H7 (cell line): ENCODE measurements around the gene ELOVL6. TPM values are rescaled to one million over a fixed set of nuclear protein-coding genes. Genes with fewer than 3 reads are reported as not detected.
"Not testable (repeated sequence)": the region's sequence is repeated elsewhere in the genome, so short reads cannot be mapped to it uniquely, and the experiment has no call there.

ENCODE experiments used
- DNase-seq: peaks from one replicate; pipeline ENCODE4 v3.0.0; 2012
- H3K27me3 ChIP-seq: 2 replicates; pipeline ENCODE4 v1.6.0; 2011; ENCODE audit warnings: mild to moderate bottlenecking, low read length; ENCODE audit not compliant: control insufficient read depth, insufficient read depth
- H3K36me3 ChIP-seq: replicated peaks from 2 replicates; pipeline ENCODE4 v1.5.1; 2011; ENCODE audit warnings: low read length; ENCODE audit not compliant: control insufficient read depth, insufficient read depth
- H3K4me3 ChIP-seq: 2 replicates; pipeline ENCODE4 v1.5.1; 2011; ENCODE audit warnings: low read depth, mild to moderate bottlenecking, control low read depth, low read length, moderate library complexity; ENCODE audit not compliant: insufficient read depth
- total RNA-seq: library from RNA; depleted of rRNA; stranded (reverse); fragments of >200 nt; shearing (Covaris generic); gene quantifications from 2 replicates; pipeline ENCODE4 v1.2.3, GENCODE V29; 2014

The ELOVL6 gene
- total RNA-seq, 1 experiment from 2014 or later: 22.8 TPM

- Histone ChIP-seq H3K36me3 (no peaks in the 10 kb centered on the region; the same call in 1 of the 2 replicates), H3K27me3 (no peaks in the 10 kb centered on the region), H3K4me3 (no peak overlapping the region)
- peak; percentile 39 for DNase-seq
Measured at GRCh38 chr4:110211007-110211769, 12.8 kb upstream of the ELOVL6 start.

- Histone ChIP-seq H3K36me3 (no peaks in the 10 kb centered on the region), H3K27me3 (no peaks in the 10 kb centered on the region), H3K4me3 (no peak overlapping the region)
- DNase-seq: no peak
Measured at GRCh38 chr4:110208419-110208818, 10.0 kb upstream of the ELOVL6 start.

- H3K36me3 ChIP-seq: no peaks in the 10 kb centered on the region
- H3K27me3 ChIP-seq: no peaks in the 10 kb centered on the region
- no peak overlapping the region for H3K4me3 ChIP-seq
- no peak for DNase-seq
Measured at GRCh38 chr4:110207233-110207632, 8.8 kb upstream of the ELOVL6 start.

GRCh38 chr4:110202024-110202423, 3.6 kb upstream of the ELOVL6 start:
- H3K27me3 ChIP-seq: no peaks in the 10 kb centered on the region
- DNase-seq: no peak
- no peak overlapping the region for H3K4me3 ChIP-seq
- no peaks in the 10 kb centered on the region for H3K36me3 ChIP-seq

DNA sequence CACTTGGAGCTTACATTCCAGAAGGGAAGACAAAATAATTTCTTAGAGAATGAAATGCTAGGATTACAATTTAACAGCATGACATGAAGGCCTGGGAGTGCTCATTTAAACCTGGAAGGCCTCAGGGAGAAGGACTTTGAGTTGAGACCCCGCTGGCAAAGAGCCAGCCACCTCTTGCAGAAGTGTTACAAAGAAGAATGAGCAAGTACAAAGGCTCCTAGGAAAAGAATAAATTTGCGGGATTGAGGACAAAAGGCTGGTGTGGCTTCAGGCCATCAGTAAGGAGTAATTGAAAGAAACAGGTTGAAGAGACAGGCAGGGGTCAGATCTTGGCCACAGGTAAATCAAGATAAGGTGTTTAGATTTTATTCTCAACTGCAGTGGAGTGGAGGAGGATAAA, 3.1 kb upstream of the ELOVL6 start:
- H3K4me3 ChIP-seq: no peak overlapping the region
- DNase-seq: no peak
- no peaks in the 10 kb centered on the region for H3K36me3 ChIP-seq

GRCh38 chr4:110200689-110201088, 2.3 kb upstream of the ELOVL6 start:
- H3K27me3 ChIP-seq: no peaks in the 10 kb centered on the region
- no peak overlapping the region for H3K4me3 ChIP-seq
- DNase-seq: no peak
- H3K36me3 ChIP-seq: no peaks in the 10 kb centered on the region

More for the DNA sequence above, 3.1 kb upstream of the ELOVL6 start:
- no peaks in the 10 kb centered on the region for H3K27me3 ChIP-seq

GRCh38 chr4:110198049-110198434, 373 bp downstream of the ELOVL6 start:
- no peak for DNase-seq
- Histone ChIP-seq H3K4me3 (peak overlapping the region; percentile 59), H3K27me3 (no peaks in the 10 kb centered on the region), H3K36me3 (no peaks in the 10 kb centered on the region)

DNA sequence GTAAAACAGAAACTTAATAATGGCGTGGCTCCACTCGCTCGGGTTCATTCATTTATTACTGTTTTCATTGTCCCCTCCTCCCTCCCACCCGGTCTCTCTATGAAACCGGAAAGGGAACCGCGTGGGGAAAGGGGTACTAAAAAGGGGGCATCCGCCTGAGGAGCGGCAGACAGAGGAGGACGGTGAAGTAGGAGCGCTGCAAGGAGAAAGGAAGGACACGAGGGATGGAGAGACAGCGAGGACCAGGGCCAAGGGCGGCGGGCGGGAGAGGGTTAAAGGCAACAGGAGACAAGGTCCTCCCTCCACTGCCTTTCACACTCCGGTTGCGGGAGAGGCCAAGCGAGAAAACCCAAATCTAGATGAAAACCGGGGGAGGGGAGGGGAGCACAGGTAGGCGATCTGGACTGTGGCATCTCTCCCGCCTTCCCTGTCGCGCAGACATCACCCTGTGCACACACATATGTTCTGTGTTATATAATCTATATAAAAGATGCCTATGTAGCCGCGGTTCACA, 829 bp downstream of the ELOVL6 start:
- Histone ChIP-seq H3K4me3 (peak overlapping the region; percentile 59), H3K36me3 (no peaks in the 10 kb centered on the region), H3K27me3 (no peaks in the 10 kb centered on the region)
- DNase-seq: peak; percentile 69

DNA sequence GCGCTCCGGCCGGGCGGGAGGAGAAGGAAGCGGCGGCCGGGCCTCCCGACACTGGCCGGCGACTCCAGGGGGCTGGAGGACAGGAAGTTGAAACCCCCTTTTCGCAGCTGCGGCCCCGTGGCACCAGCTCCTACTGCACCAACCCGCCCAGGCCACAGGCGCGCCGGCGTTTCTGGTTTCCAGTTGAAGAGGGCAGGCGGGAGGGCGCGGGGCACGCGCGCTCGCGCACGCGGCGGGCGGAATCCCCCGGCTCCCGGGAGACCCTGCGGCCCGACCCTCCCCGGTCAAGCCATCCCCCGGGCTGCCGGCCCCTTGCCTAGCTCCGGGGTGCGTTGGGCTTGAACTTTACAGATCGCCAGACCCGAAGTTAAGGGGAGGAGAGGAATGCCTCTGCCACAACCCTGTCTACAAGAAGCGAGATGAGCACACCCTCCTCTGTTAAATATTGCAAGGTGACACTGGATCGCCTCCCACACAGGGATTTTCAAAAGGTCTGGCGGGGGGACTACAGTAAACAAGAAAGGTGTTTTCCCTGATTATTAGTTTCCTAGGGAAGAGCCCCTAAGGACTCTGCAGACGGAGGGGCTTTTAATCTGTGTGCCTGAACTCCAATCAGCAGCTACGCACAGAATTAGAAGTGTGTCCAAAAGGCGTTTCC, 1.4 kb downstream of the ELOVL6 start:
- H3K4me3 ChIP-seq: peak overlapping the region; percentile 59
- no peaks in the 10 kb centered on the region; the same call in 1 of the 2 replicates for H3K36me3 ChIP-seq
- no peaks in the 10 kb centered on the region for H3K27me3 ChIP-seq
- DNase-seq: peak; percentile 79

DNA sequence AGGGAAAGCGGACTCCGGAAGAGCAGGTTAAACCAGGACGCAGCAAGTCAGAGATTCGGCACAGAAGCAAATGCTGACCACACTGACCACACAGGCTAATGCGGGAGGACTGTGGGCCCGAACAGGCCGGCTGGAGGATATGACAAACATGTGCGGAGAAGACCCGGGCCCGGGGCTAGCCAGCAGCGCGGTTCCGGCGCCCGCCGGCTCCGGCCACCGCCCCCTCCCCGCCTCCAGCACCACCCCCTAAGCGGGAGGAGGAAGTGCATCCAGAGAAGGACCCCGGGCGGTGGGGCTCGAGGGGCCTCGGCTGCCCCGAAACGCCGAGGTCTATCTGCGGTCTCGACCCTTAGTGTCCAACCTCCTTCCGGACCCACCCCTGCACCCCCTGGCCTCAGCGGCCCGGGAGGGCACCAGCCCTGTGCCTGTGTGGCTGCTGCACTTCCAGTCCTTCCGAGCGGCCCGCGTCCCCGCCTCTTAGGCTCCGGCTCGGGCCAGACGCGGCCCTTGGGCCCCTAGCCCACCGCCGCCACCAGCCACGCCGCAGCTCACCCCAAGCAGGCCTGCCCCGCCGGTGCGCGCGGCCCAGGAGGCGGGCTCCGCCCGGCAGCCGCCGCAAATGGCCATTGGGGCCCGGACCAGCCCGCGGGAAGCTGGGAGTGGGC, 2.1 kb downstream of the ELOVL6 start:
- H3K27me3 ChIP-seq: no peaks in the 10 kb centered on the region
- H3K4me3 ChIP-seq: peak overlapping the region; percentile 59
- no peaks in the 10 kb centered on the region; the same call in 1 of the 2 replicates for H3K36me3 ChIP-seq
- peak; percentile 88 for DNase-seq

DNA sequence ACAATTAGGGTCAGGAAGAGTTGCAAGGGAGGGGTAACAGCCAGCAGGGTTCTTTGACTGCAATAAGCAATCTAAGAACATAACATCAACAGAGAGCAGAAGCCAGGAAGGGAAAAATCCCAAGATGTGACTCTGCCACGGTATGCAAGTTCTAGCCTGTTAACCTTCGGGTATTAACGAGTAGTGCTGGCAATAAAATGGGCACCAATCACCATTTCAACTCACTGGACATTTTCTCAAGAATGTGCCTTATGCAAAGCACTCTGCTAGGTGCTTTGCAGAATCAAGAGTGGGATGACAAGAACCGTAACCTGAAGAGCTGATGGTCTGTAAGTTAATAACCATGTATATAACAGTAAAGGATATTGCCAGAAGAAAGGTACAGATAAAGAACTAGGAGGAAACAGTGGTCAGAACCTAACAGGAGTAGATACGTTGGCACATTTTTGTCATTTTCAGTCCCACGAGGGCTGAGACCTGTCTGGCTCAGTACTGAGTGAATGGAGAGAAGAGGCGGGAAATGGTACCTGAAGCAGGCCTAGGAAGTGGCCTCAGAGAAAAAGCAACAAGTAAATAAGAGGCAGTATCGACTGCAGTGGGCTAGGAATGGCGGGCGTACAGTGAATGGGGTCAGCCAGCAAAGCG, 2.7 kb downstream of the ELOVL6 start:
- H3K4me3 ChIP-seq: peak overlapping the region; percentile 59
- no peaks in the 10 kb centered on the region for H3K27me3 ChIP-seq
- H3K36me3 ChIP-seq: no peaks in the 10 kb centered on the region; the same call in 1 of the 2 replicates
- no peak for DNase-seq

DNA sequence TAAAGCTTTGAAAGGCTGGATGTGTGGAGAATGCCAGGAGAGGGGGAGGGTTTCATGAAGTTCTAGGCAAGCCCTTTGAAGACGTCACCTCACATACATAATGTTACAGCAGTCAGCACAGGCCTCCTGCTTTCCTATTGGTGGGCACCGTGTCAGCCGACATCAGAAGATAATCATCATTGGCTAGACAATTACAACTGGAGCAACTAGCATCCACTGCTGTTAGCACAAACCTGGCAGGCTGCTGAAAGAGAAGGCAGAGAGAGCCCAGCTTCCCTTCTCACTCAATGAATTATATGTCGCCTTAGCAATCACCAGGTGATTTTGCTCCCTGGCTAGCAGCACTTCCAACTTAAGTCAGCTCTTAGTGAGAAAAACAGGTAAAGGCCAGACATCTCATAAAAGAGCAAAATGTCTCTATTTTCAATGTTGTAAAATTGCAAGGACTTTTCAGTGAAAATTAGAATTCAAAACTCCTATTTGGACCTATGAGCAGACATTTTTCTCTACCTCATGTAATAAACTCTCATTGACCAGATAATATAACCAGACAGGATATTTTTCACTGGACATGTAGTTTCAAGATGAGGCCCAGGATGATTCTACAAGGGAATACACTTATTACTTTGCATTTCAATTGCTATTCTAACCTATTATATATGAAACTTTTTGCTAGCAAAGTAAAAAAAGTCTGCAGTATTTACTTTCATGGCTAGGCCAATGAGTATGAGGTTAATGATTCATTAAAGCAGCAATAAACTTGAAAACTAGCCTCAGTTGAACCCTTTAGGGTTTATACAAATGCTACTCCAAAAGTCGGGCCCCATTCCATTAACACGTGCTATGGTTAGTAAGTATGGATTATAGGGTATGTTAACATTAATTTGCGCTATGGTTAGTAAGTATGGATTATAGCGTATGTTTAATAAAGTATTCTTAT, 4.3 kb downstream of the ELOVL6 start:
- peak; percentile 80 for DNase-seq
- Histone ChIP-seq H3K36me3 (peaks cover under 1% of the 10 kb centered on the region; the same call in 1 of the 2 replicates), H3K4me3 (no peak overlapping the region), H3K27me3 (no peaks in the 10 kb centered on the region)

DNA sequence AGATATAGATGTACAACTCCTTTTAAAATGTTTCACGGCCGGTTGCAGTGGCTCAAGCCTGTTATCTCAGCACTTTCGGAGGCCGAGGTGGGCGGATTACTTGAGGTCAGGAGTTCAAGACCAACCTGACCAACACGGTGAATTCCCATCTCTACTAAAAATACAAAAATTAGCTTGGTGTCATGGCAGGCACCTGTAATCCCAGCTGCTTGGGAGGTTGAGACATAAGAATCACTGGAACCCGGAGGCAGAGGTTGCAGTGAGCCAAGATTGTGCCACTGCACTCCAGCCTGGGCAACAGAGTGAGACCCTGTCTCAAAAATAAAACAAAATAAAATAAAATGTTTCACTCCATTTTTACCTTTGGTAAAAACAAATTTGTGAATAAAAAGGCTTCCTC, 5.1 kb downstream of the ELOVL6 start:
- H3K36me3 ChIP-seq, H3K27me3 ChIP-seq, H3K4me3 ChIP-seq, DNase-seq: not testable (repeated sequence)
